OCI-LY3 (cell line): ENCODE data around the gene TAS2R19.

Experiments
- H2AFZ ChIP-seq: fragments of 200-600, 300-600 bp; shearing (Covaris generic); 2 replicates; pipeline ENCODE4 v1.6.0; 2014; ENCODE audit warnings: antibody characterized with exemption, low read depth, low read length
- H3K27ac ChIP-seq: fragments of 200-600, 300-600 bp; sonication (generic); 2 replicates; pipeline ENCODE4 v1.5.1; 2014; ENCODE audit warnings: mild to moderate bottlenecking, low read length, moderate library complexity, mixed read lengths
- H3K27me3 ChIP-seq: fragments of 200-600, 300-600 bp; sonication (generic); 2 replicates; pipeline ENCODE4 v1.6.1; 2014; ENCODE audit warnings: low read depth, low read length, mixed read lengths
- H3K36me3 ChIP-seq: fragments of 200-600, 300-600 bp; sonication (generic); replicated peaks from 2 replicates; pipeline ENCODE3; 2014; ENCODE audit warnings: low read depth, low read length, mixed read lengths
- H3K4me1 ChIP-seq: fragments of 300-600, 200-600 bp; sonication (generic); 2 replicates; pipeline ENCODE4 v1.6.1; 2014; ENCODE audit warnings: low read length, mixed read lengths
- H3K4me2 ChIP-seq: fragments of 200-600, 300-600 bp; sonication (generic); 2 replicates; pipeline ENCODE4 v1.6.1; 2014; ENCODE audit warnings: low read length, mixed read lengths
- H3K4me3 ChIP-seq: fragments of 300-600, 200-600 bp; sonication (generic); 2 replicates; pipeline ENCODE4 v1.5.1; 2014; ENCODE audit warnings: antibody characterized with exemption, mild to moderate bottlenecking, low read length, moderate library complexity
- H3K79me2 ChIP-seq: fragments of 300-600, 200-600 bp; shearing (Covaris generic); 2 replicates; pipeline ENCODE4 v1.6.1; 2014; ENCODE audit warnings: mild to moderate bottlenecking, low read length, mixed read lengths
- H3K9ac ChIP-seq: fragments of 300-600, 200-600 bp; shearing (Covaris generic); 2 replicates; pipeline ENCODE4 v1.6.0; 2014; ENCODE audit warnings: mild to moderate bottlenecking, low read length, moderate library complexity
- H3K9me3 ChIP-seq: fragments of 200-600, 300-600 bp; shearing (Covaris generic); 2 replicates; pipeline ENCODE4 v1.6.1; 2014; ENCODE audit warnings: low read length, mixed read lengths; ENCODE audit not compliant: insufficient read depth
- H4K20me1 ChIP-seq: fragments of 200-600, 300-600 bp; sonication (generic); 2 replicates; pipeline ENCODE4 v1.6.1; 2016; ENCODE audit warnings: low read length, mixed read lengths; ENCODE audit not compliant: insufficient read depth
- CTCF ChIP-seq: fragments of 200-600, 300-600 bp; sonication (generic); IDR thresholded peaks from 2 replicates; pipeline ENCODE4 v1.5.1; 2014; ENCODE audit warnings: antibody characterized with exemption, low read length, low read depth
- EZH2phosphoT487 ChIP-seq: fragments of 200-600 bp; shearing (Covaris generic); IDR thresholded peaks from 2 replicates; pipeline ENCODE4 v1.6.1; 2018; ENCODE audit warnings: antibody characterized with exemption, mixed run types, low read depth

TAS2R19 gene

DNA sequence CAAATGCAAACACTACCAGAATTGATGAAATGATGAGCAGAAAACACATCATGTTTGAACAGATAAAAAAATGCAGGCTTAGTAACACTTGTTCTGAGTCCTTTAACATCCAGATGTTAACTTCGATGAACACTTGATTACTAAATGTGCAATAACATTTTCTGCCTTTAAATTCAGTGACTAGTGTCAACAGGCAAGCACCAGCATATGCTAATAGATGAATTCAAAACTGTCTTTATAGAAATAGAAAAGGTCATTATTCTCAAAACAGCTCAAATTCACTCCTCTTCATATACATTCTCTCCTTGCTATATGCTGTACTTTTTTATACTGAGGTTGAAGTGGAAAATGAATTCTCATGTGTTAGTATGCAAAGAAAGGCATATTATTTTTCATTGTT is at the start of gene TAS2R19:
TAS2R19 (minus strand) TSS at position 101 of the 400 bp plus-strand sequence; CDS start at position 52, 49 bp downstream.
- no peaks in the 10 kb centered on the region for H3K79me2 ChIP-seq
- no peak within 1 kb of the TSS for H3K27ac ChIP-seq
- H3K4me3 ChIP-seq = no peak within 1 kb of the TSS
- no peak within 1 kb of the TSS for H2AFZ ChIP-seq
- peaks cover 2% of the 10 kb centered on the region for H3K36me3 ChIP-seq
- no peaks in the 10 kb centered on the region for H3K9me3 ChIP-seq
- H3K9ac ChIP-seq = no peak within 1 kb of the TSS
- peaks cover 4% of the 10 kb centered on the region; the same call in 1 of the 2 replicates for H4K20me1 ChIP-seq
- H3K27me3 ChIP-seq = no peaks in the 10 kb centered on the region
- no peak within 1 kb of the TSS for H3K4me2 ChIP-seq
- no peaks in the 10 kb centered on the region for H3K4me1 ChIP-seq
- no peak for TF ChIP-seq EZH2phosphoT487
- no peak for TF ChIP-seq CTCF

- Histone ChIP-seq H3K4me2 (no peak overlapping the region), H4K20me1 (no peaks in the 10 kb centered on the region), H3K27me3 (no peaks in the 10 kb centered on the region), H3K27ac (no peak overlapping the region), H3K79me2 (no peaks in the 10 kb centered on the region), H3K36me3 (no peaks in the 10 kb centered on the region), H2AFZ (no peak overlapping the region), H3K9me3 (no peaks in the 10 kb centered on the region), H3K9ac (no peak overlapping the region), H3K4me1 (no peaks in the 10 kb centered on the region), H3K4me3 (no peak overlapping the region)
- no peak for TF ChIP-seq CTCF
- no peak for TF ChIP-seq EZH2phosphoT487
Measured at GRCh38 chr12:11071414-11071813, 49.0 kb upstream of the TAS2R19 start.

GRCh38 chr12:11070999-11071398 is 48.6 kb upstream of the TAS2R19 start:
- TF ChIP-seq EZH2phosphoT487 (no peak), CTCF (no peak)
- no peaks in the 10 kb centered on the region for H3K9me3 ChIP-seq
- no peaks in the 10 kb centered on the region for H3K4me1 ChIP-seq
- no peaks in the 10 kb centered on the region for H3K36me3 ChIP-seq
- no peak overlapping the region for H3K9ac ChIP-seq
- no peaks in the 10 kb centered on the region for H4K20me1 ChIP-seq
- H3K27me3 ChIP-seq = no peaks in the 10 kb centered on the region
- no peak overlapping the region for H3K4me3 ChIP-seq
- no peaks in the 10 kb centered on the region for H3K79me2 ChIP-seq
- H2AFZ ChIP-seq = no peak overlapping the region
- no peak overlapping the region for H3K4me2 ChIP-seq
- H3K27ac ChIP-seq = no peak overlapping the region

- Histone ChIP-seq H3K4me2 (no peak overlapping the region), H3K79me2 (no peaks in the 10 kb centered on the region), H2AFZ (no peak overlapping the region), H3K4me1 (no peaks in the 10 kb centered on the region), H3K9ac (no peak overlapping the region), H3K4me3 (no peak overlapping the region), H4K20me1 (no peaks in the 10 kb centered on the region), H3K9me3 (no peaks in the 10 kb centered on the region), H3K36me3 (no peaks in the 10 kb centered on the region), H3K27me3 (no peaks in the 10 kb centered on the region), H3K27ac (no peak overlapping the region)
- TF ChIP-seq EZH2phosphoT487 = no peak
- no peak for TF ChIP-seq CTCF
Measured at GRCh38 chr12:11069854-11070365, 47.5 kb upstream of the TAS2R19 start.
